GM12874 (cell line): ENCODE measurements around the gene ADRM1.

Experiments used
- TF ChIP-seq, protein P1 (sequence below): IDR thresholded peaks from 2 replicates; pipeline ENCODE4 v1.5.1; 2011; ENCODE audit warnings: low read depth, mild to moderate bottlenecking, control low read depth, low read length, moderate library complexity; ENCODE audit not compliant: insufficient read depth

The ADRM1 gene

DNA sequence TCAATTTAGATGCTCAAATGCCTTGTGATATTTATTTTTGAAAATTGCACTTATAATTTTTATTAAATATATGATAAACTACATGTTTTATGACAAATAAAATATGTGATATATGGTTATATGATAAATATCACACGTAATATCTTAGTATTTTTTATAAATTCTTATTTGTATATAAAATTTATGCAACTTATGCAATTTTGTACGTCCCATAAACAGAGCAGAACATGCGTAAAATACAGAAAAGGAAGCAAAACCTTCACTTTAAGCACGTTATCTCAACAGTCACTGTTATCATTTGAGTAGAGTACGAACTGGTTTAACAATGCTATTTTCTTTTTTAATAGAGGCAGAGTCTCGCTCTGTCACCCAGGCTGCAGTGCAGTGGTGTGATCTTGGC is 15.7 kb upstream of the ADRM1 start:
- TF ChIP-seq, protein P1, sequence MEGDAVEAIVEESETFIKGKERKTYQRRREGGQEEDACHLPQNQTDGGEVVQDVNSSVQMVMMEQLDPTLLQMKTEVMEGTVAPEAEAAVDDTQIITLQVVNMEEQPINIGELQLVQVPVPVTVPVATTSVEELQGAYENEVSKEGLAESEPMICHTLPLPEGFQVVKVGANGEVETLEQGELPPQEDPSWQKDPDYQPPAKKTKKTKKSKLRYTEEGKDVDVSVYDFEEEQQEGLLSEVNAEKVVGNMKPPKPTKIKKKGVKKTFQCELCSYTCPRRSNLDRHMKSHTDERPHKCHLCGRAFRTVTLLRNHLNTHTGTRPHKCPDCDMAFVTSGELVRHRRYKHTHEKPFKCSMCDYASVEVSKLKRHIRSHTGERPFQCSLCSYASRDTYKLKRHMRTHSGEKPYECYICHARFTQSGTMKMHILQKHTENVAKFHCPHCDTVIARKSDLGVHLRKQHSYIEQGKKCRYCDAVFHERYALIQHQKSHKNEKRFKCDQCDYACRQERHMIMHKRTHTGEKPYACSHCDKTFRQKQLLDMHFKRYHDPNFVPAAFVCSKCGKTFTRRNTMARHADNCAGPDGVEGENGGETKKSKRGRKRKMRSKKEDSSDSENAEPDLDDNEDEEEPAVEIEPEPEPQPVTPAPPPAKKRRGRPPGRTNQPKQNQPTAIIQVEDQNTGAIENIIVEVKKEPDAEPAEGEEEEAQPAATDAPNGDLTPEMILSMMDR, result no peak

DNA sequence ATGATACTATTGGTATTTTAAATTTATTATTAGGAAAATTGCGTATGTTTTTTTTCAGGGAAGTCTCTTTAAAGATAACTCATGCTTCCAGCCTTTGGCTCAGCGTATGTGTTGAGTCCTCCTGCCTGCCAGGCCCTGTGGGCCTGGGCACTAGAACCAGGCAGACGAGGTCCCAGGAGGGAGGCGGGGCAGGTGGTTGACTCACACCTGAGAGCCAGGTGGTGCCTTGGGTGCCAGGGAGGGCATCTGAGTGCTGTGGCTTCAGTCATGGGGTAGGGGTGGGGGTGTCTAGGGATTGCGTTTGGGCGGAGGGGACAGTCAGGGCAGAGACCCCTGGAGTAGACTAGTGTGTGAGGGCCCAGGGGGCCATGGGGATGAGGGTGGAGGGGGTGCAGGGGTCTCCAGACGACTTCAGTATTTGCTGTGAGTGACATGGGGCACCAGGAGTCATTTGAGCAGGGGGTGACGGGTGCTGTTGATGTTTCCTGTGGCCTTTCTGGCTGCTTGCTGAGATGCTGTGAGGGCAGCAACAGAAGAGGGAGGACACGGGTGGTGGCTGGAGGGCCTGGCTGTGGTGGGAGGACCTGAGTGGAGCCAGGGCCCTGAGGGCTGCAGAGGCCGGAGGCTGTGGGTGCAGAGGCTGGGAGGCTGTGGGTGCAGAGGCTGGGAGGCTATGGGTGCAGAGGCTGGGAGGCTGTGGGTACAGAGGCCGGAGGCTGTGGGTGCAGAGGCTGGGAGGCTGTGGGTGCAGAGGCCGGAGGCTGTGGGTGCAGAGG is 14.8 kb upstream of the ADRM1 start:
- TF ChIP-seq, protein P1, result no peak

DNA sequence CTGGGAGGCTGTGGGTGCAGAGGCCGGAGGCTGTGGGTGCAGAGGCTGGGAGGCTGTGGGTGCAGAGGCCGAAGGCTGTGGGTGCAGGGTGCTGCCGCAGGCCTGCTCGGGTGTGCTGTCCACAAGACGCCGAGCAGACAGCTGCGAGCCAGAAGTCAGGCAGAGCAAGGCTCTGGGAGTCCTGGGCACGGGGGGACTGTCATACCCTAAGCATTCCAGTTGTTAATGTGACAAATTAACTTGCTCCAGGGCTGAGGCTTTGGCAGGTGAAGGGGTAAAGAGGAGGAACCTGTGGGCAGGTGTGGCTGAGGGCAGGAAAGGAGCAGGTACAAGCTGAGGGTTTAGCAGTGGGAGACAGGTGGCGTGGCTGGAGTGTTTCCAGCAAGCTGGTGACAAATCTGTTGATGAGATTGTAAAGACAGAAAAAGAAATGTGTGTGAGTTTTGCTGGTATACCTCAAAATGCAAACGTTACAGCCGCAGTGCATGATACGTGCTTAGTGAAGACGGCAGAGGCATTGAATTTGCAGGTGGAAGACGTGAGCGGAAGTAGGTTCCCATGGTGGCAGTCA is 14.2 kb upstream of the ADRM1 start:
- TF ChIP-seq, protein P1, result no peak

DNA sequence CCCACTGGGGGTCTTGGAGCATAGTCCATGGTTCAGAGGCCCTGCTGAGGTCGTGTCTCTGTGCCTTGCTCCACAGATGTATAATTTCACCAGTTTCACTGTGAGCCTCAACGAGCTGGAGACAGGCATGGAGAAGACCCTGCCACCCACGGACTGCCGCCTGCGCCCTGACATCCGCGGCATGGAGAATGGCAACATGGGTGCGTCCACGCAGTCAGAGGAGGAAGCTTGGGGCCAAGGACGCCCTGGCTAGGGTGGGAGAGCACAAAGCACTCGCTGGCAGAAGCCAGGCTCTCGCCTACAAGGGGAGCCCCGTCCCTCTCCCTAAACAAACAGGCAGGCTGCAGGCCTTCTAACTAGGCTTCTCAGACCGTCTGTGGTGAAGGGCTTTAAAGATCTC is 13.7 kb upstream of the ADRM1 start:
- TF ChIP-seq, protein P1, result no peak

DNA sequence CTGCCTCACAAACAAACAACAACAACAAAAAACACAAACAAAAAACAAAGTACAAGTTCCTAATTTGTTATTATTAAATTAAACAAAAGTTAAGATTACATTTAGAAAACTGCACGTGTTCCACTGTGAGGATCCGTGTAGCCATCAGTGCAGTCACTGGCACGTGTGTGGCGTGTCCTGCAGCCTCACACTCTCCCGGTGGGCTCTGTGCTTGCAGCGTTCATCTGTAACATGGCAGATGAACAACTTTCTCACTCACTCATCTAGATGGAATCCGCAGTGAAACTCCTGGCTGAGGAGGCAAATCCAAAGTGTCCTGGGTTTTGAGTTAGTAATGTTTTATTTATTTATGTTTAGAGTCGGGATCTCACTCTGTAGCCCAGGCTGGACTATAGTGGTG is 12.9 kb upstream of the ADRM1 start:
- TF ChIP-seq, protein P1, result no peak

DNA sequence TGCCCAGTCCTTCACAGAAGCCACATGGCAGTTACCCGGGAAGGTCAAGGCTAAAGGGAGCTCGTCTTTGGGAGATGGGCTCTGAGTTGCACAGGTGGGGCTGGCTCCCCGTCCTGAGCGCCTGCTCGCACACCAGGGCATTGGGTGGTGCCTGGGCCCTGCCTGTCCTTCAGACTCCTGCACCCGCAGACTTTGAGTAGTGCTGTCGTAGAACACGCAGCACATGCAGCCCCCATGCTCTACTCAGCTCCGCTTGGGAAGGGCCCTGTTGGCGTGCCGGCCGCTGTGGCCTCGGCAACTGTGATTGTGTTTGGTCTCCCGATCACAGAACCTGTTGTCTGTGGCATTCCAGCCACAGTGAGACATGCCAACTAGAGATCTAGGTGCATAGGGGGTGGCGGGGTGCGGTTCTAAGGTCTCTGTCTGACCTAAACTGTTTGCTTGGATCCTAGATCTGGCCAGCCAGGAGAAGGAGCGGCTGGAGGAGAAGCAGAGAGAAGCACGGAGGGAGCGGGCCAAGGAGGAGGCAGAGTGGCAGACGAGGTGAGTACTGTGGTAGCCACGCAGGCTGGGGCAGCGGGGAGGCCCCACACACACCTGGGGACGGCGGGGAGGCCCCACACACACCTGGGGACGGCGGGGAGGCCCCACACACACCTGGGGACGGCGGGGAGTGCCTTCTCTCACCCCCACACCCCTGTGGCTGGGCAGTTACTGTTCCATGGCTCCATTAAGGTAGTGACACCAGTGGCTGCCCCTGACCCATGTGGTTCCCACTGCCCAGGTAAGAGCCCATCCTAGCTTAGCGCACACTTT is 11.3 kb upstream of the ADRM1 start:
- TF ChIP-seq, protein P1, result no peak

DNA sequence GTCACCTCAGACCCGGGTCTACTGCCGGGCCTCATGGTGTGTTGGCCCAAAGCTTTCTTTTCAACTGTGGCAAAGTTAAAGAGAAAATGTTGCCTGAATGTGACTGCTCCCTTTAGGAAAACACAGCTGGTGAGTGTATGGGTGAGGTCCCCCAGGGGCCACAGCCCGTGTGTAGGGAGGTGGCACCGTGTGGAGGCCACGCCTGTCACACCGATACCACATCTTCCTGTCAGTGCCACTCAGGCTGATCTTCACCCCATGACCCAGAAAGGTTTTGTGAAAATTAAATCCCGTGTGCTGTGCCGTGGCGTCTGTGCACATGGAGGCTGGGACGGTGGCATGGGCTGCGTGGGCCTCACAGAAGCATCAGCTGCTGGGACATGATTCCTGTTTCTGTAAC is 10.7 kb upstream of the ADRM1 start:
- TF ChIP-seq, protein P1, result no peak
